ENCODE data around the gene CHDH.

DNA sequence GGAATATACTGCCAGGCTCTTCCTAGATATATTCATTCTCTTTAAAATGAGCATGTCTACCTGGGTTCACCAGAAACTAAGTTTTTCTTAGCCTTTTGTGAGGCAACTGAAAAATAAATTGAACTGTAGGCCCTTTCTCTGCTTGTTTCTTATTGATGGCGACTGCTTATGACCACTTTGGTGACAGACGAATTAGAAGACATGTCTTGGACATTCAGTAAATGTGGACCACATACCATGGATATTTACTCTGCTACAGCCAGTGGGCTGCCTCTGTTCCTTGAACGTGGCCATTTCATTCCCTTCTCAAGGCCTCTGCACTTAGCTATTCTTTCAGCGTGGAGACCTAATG is 46.0 kb upstream of the CHDH start:
- TF ChIP-seq, protein P1, sequence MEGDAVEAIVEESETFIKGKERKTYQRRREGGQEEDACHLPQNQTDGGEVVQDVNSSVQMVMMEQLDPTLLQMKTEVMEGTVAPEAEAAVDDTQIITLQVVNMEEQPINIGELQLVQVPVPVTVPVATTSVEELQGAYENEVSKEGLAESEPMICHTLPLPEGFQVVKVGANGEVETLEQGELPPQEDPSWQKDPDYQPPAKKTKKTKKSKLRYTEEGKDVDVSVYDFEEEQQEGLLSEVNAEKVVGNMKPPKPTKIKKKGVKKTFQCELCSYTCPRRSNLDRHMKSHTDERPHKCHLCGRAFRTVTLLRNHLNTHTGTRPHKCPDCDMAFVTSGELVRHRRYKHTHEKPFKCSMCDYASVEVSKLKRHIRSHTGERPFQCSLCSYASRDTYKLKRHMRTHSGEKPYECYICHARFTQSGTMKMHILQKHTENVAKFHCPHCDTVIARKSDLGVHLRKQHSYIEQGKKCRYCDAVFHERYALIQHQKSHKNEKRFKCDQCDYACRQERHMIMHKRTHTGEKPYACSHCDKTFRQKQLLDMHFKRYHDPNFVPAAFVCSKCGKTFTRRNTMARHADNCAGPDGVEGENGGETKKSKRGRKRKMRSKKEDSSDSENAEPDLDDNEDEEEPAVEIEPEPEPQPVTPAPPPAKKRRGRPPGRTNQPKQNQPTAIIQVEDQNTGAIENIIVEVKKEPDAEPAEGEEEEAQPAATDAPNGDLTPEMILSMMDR (IDR thresholded peaks at IDR 0.05): no peak
- TF ChIP-seq EZH2 (IDR thresholded peaks at IDR 0.05; ENCODE audit: borderline replicate concordance, insufficient read depth, low read depth, low read length, poor library complexity, severe bottlenecking): no peak

Measured in B cell (primary cell).